NCI-H526 (cell line): ENCODE results near the gene TFE3.

Experiments used
- DNase-seq, 2 experiments: peaks; one replicate each; lab custom pipeline; 2025; lab: John Stamatoyannopoulos, UW

The TFE3 gene

DNA sequence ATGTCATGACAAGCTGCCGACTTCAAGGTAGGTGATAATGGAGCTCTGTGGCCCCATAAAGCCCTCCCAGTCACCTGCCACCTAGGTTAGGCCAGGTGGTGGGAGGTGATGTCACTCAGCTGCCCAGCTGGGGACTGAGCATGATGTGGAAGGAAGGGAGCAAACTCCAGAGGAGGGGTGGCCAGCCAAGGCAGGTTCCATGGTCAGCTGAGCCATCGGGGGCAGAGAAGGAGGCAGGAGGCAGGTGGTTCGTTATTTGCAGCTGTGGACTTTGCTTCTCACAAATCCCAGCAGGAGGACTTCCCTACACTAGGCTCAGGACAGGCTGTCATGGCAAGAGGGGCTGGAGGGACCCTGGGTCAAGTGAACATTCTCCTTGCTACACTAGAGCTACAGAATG, 17.8 kb upstream of the TFE3 start:
- DNase-seq = no peak

DNA sequence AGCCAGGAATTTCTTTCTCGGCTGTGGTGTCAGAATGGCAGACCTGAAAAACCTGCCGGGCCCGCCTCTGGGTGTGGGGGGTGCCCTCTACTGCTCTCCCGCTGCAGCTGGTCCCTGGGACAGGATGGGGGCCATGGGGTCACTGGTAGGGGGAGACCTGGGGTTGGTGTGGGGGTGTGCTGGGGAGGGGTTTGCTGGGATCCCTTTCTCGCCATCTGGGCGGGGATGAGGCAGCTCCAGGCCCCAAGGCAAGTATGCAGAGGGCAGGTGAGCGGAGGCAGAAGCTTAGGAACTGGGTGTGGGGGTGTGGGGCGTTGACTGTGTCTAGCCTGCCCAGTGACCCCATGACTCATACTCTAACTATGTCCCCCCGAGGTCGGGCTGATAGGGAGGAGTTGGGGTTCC, 16.5 kb upstream of the TFE3 start:
- DNase-seq = no peak

DNA sequence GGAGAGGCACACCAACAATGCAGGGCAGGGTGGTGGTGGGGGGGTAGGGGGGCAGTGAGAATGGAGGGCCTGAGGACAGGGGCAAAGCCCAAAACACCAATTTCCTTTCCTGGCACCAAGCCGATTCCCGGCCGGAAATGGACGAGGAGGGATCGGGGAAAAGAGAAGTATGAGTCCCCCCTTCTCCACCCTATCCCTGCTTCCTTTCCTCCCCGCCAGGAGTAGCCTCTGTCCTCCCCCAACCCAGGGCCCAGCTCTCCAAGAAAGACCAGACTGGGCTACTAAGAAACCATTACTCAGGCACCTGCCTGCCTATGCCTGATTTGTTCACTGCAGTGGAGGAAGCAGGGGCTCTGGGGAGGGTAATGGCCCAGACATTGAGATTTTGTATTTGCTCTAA, 16.0 kb upstream of the TFE3 start:
- no peak for DNase-seq

DNA sequence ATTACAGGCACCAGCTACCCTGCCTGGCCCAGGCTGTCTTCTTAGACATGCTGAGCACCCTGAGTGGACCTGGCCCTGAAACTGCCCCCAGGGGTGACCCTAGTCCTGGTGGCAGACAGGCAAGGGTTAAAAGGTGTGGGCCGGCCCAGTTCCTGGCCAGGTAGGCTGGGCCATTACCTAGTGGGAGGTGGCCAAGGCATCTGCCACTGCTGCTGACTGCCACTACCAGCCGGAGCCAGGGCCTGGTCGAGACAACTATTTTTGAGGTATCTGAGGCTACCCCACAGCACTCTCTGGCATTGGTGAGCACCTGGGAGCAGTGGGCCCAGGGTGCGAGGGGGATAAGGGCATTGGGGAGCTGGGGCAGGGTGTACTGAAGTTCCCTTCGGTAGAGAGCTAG, 15.6 kb upstream of the TFE3 start, which contains the start of gene CCDC120:
Gene CCDC120 (plus strand): TSS at position 206 of the 400 bp plus-strand sequence. CDS start 3,043 bp downstream, outside the sequence.
- DNase-seq = no peak

DNA sequence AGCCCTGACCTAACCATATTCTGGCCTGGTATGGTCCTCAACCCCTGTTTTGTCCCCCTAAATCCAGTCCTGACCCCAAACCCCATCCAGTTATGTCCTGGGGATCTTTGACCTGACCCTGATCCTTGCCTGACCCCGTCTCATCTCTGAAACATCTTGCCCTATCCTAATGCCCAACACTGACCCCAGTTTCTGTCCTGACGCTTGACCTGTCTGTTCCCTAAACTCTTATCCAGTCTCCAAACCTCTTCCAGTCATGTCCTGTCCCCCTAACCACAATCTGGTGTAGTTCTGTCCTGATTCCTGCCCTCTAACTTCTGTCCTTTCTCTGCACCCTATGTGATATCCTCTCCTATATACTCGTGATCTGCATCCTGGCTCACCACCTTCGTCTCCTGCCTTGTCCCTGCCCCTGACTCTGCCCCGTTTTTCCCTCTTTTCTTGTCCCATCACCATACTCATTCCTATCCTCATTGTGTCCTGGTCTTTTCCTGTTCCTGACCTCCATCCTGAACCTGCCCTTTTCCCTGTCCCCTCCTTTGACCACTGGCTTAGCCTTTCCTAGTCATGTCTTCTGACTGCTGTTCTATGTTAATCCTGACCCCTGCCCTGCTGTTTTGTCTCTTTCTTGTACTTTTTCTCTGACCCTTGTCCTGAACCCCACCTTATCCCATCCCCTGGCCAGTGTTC, 11.1 kb upstream of the TFE3 start:
- no peak for DNase-seq

DNA sequence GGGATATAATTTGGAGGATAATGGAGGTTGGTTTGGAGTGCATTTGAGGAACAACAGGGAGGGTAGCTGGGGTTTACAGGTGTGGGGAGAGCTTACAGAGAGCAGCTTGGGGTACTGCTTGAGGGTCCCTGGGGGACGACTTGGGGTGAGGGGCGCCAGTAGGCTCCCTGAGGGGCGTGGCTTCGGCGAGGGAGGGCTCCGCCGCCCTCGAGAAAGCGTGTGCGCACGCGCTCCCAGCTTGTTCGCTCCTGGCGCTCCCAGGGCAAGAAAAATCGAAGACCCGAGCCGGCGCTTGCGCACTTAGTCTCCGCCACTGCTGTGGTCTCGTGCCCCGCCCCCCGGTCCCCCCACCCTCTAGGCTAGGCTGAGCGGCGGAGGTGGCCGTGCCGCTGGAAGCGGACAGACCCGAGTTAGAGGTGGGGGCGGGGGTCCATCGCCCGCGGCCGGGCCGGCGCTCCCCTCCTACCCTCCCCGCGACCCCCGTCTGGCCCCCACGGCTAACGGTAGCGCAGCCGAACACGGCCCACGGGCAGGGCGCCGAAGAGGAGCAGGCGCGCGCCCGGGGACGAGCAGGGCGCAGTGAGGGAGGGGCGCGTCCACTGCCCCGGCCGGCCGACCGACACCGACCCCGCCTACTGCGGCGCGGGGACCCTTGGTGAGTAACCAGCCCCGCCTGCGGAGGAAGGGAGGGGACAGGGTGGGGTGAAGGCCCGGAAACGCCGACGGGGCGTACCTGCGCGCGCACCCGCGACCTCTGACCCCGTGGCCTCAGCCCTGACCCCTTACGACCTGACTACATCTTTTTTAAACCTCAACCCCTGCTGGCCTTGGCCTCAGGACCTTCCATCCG, 10.3 kb upstream of the TFE3 start:
- peak; percentile 34 to 90 for DNase-seq

DNA sequence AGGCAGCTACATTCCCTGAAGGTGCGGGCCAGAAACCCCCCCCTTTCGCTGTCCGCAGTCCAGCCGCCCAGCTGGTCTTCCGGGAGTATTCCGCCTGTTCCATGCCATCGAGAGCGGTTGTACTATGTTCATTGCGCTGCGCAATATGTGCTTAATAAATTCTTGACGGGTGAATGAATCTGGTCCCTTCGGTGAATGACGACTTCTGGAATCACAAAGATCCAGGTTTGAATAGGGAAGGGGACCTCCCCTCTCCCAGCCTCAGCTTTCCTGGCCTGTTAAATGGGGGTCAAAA, 777 bp upstream of the TFE3 start:
- no peak for DNase-seq

DNA sequence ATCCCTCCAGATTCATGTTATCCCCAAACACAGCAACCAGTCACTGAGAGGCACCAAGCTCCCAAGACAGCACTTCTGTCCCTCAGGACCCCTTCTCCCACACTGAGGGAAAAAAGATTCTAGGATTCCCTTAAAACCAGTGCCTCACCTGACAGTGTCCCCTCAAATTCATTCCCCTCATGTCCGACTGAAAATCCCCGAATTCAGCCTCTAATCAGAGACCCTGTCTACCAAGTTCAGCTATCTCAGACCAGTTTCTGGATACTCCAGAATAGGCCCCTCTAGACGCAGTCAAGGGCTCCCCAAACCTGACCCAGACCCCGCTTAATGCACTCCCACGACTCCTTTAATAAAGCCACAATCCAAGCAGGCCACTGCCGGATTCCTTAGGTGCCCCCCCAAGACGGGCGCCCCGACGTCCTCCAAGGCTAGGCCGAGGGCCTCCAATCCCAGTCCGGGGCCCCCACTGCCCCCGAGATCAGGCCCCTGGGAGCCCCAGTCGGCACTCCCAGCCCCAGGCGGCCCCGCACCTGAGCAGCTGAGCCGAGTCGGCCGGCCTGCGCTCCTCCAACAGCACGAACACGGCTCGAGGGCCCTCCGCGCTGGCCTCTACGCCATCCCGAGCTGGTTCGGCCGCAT, 457 bp downstream of the TFE3 start:
- no peak for DNase-seq

DNA sequence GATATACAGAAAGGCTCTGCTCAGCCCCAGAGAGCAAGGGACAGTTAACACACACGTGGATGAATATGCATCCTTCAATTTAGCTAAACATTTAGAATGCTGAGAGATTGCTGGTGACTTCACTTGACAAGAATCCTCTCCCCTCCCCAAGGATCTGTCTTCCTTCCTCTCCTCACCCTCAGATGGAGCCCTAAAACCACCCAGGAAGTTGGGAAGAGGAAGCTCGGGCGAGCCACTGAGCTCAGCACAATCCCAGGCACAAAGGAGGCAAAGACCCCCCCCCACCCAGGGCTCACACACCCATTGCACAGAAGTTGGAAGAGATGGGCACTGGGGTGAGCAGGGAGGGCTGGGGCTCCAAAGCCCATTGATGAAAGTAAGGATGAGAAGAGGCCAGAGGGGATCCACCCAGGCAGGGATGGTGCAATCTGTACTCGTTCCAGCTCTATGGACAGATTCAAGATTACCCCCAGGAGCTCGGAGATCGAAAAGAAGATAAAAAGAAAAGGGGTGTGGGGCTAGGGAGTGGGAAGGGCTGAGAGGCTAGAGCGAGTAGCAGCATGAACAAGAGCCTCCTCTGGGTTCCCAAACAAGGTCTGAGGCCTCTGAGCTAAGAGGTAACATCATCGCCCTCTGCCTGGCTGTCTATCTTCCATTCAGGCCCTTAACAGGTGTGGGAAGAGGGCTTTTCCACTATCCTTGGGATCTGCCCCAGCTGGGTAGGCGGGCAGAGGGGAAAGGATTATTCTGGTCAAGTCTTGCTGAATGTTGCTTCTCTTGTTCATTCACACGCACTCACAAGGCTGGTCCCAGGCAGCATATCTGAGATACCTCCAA, 1.2 kb downstream of the TFE3 start:
- DNase-seq = peak; percentile 1 to 9

DNA sequence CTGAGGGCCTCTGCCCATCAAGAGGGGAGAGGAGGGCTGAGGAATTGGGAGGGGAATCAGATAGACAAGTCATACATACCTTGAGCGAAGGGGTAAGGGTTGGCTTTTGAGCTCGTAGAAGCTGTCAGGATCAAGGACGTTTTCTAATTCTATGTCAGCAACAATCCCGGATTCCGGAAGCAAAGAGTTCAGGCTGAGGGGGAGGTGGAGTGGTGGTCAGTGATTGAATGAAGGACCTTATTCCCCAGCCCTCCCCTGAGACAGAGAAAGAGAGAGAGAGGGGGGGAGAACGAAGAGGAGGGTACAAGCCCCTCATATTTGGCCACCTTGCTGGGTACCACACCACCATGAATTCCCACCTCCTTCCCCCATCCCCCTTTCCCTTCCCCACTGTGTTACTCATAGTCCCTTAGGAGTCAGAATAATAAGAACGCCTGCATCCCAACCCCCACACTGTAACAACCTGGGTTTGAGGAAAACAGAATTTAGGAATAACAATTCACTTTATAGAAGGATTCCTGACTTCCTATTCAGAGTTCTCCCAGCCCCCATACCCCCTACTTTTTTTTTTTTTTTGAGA, 2.7 kb downstream of the TFE3 start:
- no peak for DNase-seq

DNA sequence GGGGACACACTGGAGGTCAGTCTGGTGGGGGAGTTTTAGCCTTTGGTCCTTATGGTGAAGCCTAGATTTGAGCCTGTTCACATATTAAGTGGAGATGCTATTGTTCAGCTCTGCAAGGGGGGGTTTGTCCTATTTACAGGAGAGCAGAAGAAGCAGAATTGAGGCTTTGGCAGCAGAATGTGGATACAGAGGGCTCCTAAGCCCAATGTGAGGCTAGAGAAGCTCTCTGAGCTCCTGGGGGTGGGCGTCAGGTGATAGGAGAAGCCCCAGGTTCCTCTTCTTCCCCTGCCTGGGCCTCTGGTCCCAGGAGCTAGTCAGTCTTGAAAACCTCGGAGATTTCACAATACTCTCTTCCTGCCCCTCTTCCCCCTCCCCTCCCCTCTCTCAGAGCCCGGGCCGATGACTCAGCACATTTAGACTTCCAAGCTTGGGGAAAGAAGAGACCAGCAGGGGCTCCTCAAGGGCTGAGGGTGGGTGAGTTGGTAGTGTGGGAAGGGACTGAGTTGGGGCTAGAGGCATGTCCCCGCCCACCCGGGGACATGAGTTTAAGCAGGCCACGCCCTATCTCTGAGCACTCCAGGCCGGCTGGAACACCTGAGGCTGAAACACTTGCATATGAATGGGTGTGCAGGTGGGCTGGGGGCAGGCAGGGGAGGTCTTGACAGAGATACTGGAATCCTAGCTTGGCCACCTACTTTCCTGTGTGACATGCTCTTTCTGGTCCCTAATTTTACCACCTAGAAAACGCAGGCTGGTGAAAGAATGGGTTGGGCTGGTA, 3.4 kb downstream of the TFE3 start:
- peak; percentile 41 to 67 for DNase-seq

DNA sequence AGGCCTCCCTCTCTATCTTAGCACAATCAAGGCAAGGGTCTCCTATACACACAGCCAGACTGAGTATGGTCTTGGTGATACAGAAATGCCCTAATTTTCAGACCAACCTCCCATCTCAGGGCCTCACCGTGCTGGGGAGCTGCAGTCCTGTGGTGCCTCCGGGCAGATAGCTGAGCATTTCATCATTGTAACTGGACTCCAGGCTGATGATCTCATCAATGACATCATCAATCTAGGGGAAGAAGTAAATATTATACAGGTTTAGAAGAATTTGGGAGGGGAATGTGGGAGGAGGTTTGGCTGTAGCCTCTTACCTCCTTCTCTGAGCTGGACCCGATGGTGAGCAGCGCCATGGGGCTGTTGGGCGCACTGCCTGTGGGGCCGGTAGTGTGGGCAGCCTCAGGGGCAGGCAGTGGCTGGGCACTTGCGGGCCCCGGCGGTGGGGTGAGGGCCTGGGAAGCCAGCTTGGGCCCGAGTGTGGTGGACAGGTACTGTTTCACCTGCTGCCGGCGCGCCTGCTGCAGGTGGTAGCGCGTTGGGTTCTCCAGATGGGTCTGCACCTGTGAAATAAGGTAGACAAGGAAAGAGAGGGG, 5.2 kb downstream of the TFE3 start:
- no peak for DNase-seq

DNA sequence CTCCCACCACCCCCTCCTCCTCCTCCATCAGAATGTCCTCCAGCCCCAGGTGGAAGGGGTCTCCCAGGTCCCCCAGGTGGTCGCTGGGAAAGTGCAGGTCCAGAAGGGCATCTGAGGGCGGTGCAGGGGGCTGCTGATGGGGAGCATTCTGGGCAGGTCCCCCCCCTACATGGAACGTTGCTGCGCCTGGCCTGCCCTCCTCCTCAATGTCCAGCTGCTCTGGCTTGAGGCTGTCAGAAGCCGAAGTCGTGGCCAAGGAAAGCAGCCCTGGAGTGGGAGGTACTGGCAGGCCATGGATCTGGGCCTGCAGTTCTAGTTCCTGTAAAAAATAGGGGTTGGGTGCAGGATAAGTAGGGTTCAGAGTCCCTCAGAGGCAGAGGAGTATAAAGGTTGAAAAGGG, 12.9 kb downstream of the TFE3 start:
- no peak for DNase-seq

DNA sequence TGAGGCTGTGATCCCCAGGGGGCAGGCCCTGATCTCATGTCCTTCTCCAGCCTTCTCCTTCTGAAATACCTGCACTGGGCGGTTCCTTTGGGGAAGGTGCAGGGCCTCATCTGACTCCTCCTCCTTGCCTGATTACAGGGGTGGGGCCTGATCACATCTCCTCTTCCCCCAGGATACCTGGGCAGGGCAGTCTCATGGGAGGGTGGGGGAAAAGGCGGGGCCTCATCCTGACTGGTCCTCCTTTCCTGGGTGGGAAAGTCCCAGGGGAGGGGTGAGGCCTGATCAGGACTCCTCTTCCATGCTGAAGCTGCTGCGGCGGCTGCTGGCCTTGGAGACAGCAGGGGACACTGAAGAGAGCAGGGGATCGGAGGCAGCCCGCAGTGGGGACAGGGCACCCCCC, 13.3 kb downstream of the TFE3 start:
- peak; percentile 2 to 26 for DNase-seq

DNA sequence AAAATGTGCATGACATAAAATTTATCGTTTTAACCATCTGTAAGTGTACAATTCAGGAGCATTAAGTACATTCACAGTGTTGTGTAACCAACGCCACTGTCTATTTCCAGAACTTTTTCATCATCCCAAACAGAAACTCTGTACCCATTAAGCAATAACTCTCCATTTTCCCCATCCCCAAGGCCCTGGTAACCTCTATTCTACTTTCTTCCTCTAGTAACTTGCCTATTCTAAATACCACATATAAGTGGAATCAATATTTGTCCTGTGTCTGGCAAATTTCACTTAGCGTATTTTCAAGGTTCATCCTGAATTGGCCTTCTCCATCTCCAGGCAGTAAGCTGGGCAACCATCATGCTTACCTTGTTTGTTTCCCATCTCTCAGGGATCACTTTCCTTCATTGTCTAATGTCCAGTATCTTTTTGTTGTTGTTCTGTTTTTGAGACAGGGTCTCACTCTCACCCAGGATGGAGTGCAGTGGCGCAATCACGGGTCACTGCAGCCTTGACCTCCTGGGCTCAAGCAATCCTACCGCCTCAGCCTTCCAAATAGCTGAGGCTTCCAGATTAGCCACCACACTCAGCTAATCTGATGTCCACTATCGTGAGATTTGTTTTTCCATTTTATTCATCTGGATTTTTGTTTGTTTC, 23.4 kb downstream of the TFE3 start:
- no peak for DNase-seq

DNA sequence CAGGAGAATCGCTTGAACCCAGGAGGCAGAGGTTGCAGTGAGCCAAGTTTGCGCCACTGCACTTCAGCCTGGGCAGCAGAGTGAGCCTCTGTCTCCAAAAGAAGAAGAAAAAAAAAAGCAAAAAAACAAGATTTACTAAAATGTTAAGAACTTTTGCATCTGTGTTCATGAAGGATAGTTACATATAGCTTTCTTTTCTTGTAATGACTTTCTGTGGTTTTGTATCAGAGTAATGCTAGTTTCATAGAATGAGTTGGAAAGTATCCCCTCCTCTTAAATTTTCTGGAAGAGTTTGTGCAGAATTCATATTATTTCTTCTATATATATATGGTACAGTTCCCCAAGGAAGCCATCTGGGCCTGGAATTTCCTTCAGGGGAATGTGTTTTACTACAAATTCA, 24.1 kb downstream of the TFE3 start:
- no peak for DNase-seq

DNA sequence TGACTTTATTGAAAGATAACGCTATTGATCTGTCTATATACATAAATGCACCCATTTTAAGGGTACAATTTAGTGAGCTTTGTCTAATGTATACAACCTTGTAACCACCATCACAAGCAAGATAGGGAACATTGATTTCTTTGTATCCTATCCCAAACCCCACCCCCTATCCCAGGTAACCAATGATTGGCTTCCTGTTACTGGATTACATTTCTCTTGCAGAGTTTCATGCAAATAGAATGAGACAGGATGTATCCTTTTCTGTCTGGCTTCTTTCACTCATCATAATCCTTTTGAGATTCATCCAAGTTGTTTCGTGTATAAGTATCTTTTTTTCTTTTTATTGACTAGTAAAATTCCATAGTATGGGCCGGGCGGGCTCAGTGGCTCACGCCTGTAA, 39.5 kb downstream of the TFE3 start:
- peak; percentile 51 to 72 for DNase-seq

DNA sequence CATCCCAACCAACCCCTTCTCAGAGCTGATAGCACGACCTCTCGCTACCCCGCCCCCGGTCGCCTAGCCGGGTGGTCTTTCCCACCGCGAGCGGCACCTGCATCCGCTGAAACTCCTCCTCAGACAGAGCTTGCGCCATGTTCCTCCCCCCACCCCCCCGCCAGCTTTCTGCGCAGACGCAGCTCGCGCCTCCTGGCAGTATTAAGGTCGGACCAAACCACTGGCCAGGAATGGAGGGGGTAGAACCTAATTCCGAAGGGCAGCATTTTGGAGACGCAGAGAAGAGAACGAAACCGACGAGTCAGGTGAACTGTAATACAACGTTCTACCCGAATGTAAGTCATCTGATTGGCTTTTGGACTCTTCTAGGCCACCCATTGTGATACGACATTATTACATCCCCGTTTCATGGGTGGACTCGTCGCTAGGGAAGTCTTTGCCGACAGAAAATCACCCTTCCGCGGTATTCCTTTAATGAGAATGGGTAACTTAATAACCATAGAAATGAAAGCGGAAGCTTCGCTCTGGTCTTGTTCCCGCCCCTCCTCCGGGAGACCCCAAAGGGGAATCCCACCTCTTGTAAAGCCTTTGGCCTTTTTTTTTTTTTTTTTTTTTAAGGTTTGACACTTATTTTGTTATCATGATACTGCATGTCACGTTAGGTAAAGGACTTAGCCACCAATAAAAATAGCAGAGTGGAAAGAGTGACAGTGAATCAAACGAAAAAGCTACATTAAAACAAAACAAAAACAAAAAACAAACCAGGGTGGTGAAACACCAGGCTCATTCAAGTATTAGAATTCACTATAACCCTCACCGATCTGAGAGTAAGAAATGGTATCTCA, 40.8 kb downstream of the TFE3 start, which contains the start of gene GRIPAP1:
Gene GRIPAP1 (minus strand): TSS at position 174 of the 845 bp plus-strand sequence. CDS start 35 bp downstream, at position 139.
- peak; percentile 80 to 95 for DNase-seq

DNA sequence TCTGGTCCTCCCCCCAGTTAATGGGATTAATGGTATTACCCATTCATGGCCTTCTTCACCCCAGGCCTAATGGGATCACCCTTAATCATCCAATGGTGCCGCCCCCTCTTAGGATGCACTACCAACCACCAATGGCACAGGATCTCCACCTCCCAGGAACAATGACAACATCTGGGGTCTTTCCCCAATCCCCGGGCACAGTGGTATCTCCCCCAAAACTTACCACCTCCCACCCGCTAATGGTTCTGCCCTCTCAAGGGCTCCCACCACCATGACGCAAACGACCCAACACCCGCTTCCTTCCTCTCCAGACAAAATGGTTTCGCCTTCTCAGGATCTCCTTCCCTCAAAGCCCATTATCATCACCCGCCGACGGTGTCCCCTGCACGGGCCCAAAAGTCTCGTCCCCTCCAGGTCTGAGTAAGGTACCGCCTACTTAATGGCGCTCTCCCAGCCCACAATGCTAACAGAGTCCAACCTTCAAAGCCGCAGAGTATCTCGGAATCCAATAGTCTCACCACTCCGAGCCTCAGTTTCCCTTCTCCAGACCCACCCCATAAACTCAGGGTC, 41.6 kb downstream of the TFE3 start:
- peak; percentile 40 to 51 for DNase-seq
